ENCODE measurements around the gene GDPD3. TPM values are rescaled to one million over a fixed set of nuclear protein-coding genes. Genes with fewer than 3 reads are reported as not detected.
A peak's percentile ranks its signal among the peaks of the same experiment; 100 is the strongest.

The GDPD3 gene
- total and polyA plus RNA-seq, 9 of the 15 experiments (the other 6 are each of a cell fraction or from before 2014, with no cell fraction given), result 0.47 to 3.9 (median 1.1) TPM

DNA sequence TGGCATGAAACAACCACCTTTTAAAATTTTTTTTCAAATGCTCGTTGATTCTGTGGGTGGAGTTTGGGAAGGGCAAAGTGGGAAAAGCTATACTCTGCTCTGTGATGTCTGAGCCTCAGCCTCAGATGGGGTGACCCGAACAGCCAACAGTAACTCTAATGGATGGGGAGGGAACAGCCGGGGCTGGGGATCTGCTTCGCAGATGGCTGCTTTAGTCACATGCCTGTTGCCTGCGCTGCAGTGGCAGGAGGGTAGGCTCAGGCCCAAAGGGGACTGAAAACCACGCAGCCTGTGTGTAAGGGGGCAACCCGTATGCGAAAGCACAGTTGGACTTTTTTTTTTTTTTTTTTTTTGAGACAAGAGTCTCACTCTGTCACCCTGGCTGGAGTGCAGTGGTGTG is 24.6 kb upstream of the GDPD3 start:
- WGBS (ENCODE audit: insufficient coverage, low coverage, missing lambda C conversion rate), result 49% methylated on average over 6 of the region's 8 CpGs
- in situ Hi-C loops (cut with MboI), result loop anchor here (25.0 kb wide), 1 partner anchor 676 kb away; the partner anchor contains the start of genes BOLA2, SLX1B and SULT1A4

More for the DNA sequence above, 24.6 kb upstream of the GDPD3 start:
- CTCF ChIA-PET (ENCODE audit: low intra/inter-chr PET ratio), result no interaction called here
- H3K9me3 ChIP-seq (replicated peaks; ENCODE audit: control insufficient read depth, insufficient read depth, low read depth, low read length), result no peaks in the 10 kb centered on the region
- TF ChIP-seq SMAD1 (IDR thresholded peaks at IDR 0.05; ENCODE audit: low read depth, low read length, partially characterized antibody), result no peak
- TF ChIP-seq, protein P1, sequence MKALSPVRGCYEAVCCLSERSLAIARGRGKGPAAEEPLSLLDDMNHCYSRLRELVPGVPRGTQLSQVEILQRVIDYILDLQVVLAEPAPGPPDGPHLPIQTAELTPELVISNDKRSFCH (CRISPR knock-in tag; IDR thresholded peaks at IDR 0.05), result no peak
- TF ChIP-seq, protein P1 (tag; IDR thresholded peaks at IDR 0.05), result no peak
- TF ChIP-seq SNRNP70 (optimal IDR thresholded peaks at IDR 0.05; ENCODE audit: low read depth, low read length), result no peak
- TF ChIP-seq ETV6 (IDR thresholded peaks at IDR 0.05; ENCODE audit: borderline replicate concordance in 1 of 2, low read depth in 2 of 2, low read length in 1 of 2), result no peak
- TF ChIP-seq ETV6 (CRISPR knock-in tag; IDR thresholded peaks at IDR 0.05; ENCODE audit: borderline replicate concordance), result no peak
- no peak for TF ChIP-seq CCAR2 (IDR thresholded peaks at IDR 0.05; ENCODE audit: low read depth, low read length)
- no peak for TF ChIP-seq ZNF668 (CRISPR knock-in tag; IDR thresholded peaks at IDR 0.05)
- no peaks in the 10 kb centered on the region for H3K9me1 ChIP-seq (ENCODE audit: control insufficient read depth, insufficient read depth, low read length)
- intact Hi-C loops (cut with micrococcal nuclease), result no loop called here
- DNase-seq (ENCODE audit: extremely low read depth in 1 of 4, low spot score in 3 of 4) (no peak), ATAC-seq (peak; percentile 31; the same call in 1 of the 3 replicates), FAIRE-seq (no peak)
- H3K36me3 ChIP-seq (ENCODE audit: control insufficient read depth, insufficient read depth, low read length), result no peaks in the 10 kb centered on the region
- no peak overlapping the region for H3K4me2 ChIP-seq (ENCODE audit: insufficient read depth, low read length)
- H3K27ac ChIP-seq (ENCODE audit: extremely low read depth, low read depth, low read length), result no peak overlapping the region
- H4K20me1 ChIP-seq (replicated peaks; ENCODE audit: control insufficient read depth, insufficient read depth, low read length), result no peaks in the 10 kb centered on the region
- peaks cover 6 to 7% of the 10 kb centered on the region in 2 experiments; a peak in 4 of 5 replicates for H3K4me1 ChIP-seq (replicated peaks in 1 of 2; ENCODE audit: control insufficient read depth in 2 of 2, insufficient read depth in 2 of 2, low read length in 2 of 2)
- no peak overlapping the region for H3K4me3 ChIP-seq
- peak overlapping the region in 1 of 2 experiments; percentile 80; a peak in 1 of 4 replicates for H3K9ac ChIP-seq (ENCODE audit: insufficient read depth in 1 of 2, low read depth in 2 of 2, low read length in 2 of 2)
- POLR2A ChIA-PET, result interaction anchor here (1.0 kb wide), 1 partner anchor 8 kb away, joined by 5 read pairs; no protein-coding TSS in a partner anchor
- no peaks in the 10 kb centered on the region for H3K79me2 ChIP-seq (ENCODE audit: control insufficient read depth, insufficient read depth, low read length)
- H3K27me3 ChIP-seq (ENCODE audit: control insufficient read depth in 2 of 2, insufficient read depth in 2 of 2, low read length in 2 of 2), result no peaks in the 10 kb centered on the region
- no peak overlapping the region for H2AFZ ChIP-seq (ENCODE audit: low read depth, low read length)
- BruUV-seq (replicated peaks), result no TSS peak

Measured in K562 (cell line).